GM12878 (cell line): ENCODE results near the gene BCR. TPM values are rescaled to one million over a fixed set of nuclear protein-coding genes. Genes with fewer than 3 reads are reported as not detected.
A peak's percentile ranks its signal among the peaks of the same experiment; 100 is the strongest.

Source experiments
- ATAC-seq: fragments of 200-7000 bp; cut with Tn5 transposase; 3 replicates; pipeline ENCODE4 v1.9.1; 2020; ENCODE audit warnings: mild to moderate bottlenecking, moderate library complexity
- BruUV-seq: library from RNA; stranded (reverse); fragments of 400-500 nt; replicated peaks from 2 replicates; lab custom pipeline; 2021; lab: Mats Ljungman, UMichigan
- CTCF ChIA-PET: fragments of 300-600 bp; sonication (Branson Sonifier 250); formaldehyde crosslinking; extraction: SDS; loops from one replicate; lab custom pipeline; 2021; ENCODE audit warnings: inconsistent platforms; lab: Yijun Ruan, JAX
- POLR2A ChIA-PET: fragments of 350-600 bp; formaldehyde crosslinking; extraction: SDS; loops from one replicate; lab custom pipeline; 2021; ENCODE audit warnings: inconsistent platforms; lab: Charles Lee
- RAD21 ChIA-PET: fragments of 300-600 bp; sonication (Branson Sonifier 250); formaldehyde crosslinking; loops from one replicate; lab custom pipeline; 2023; ENCODE audit warnings: antibody characterized with exemption; ENCODE audit not compliant: unreplicated experiment; lab: Charles Lee
- SMC1A ChIA-PET: fragments of 300-600 bp; sonication (Branson Sonifier 250); formaldehyde crosslinking; loops from one replicate; lab custom pipeline; 2023; ENCODE audit not compliant: unreplicated experiment, uncharacterized antibody; lab: Charles Lee
- DNase-seq: peaks from one replicate; pipeline ENCODE4 v3.0.0-alpha.2; 2011; ENCODE audit warnings: low read depth, low spot score
- FAIRE-seq: peaks from 3 replicates; lab custom pipeline; 2011; peaks lifted over from hg19 to GRCh38; lab: Jason Lieb, UNC
- H2AFZ ChIP-seq: 2 replicates; pipeline ENCODE4 v1.6.0; 2011; ENCODE audit warnings: low read depth, low read length, control low read depth; ENCODE audit not compliant: control insufficient read depth
- H3K27ac ChIP-seq: 2 replicates; pipeline ENCODE4 v1.5.1; 2011; ENCODE audit warnings: control low read depth; ENCODE audit not compliant: control insufficient read depth, insufficient read depth
- H3K27me3 ChIP-seq, 2 experiments: replicated peaks in 1 of 2; 2 replicates each; pipeline versions ENCODE4 v1.6.0 to v1.6.1; 2011; ENCODE audit warnings: low read length in 1 of 2; ENCODE audit not compliant: control insufficient read depth in 2 of 2, insufficient read depth in 2 of 2
- H3K36me3 ChIP-seq, 2 experiments: 2 replicates each; pipeline ENCODE4 v1.5.1; 2011; ENCODE audit warnings: low read length in 1 of 2; ENCODE audit not compliant: control insufficient read depth in 2 of 2, insufficient read depth in 2 of 2
- H3K4me1 ChIP-seq: 2 replicates; pipeline ENCODE4 v1.6.1; 2011; ENCODE audit warnings: mild to moderate bottlenecking, low read length, moderate library complexity, mixed read lengths; ENCODE audit not compliant: control insufficient read depth, insufficient read depth
- H3K4me2 ChIP-seq: 2 replicates; pipeline ENCODE4 v1.6.0; 2011; ENCODE audit warnings: control low read depth; ENCODE audit not compliant: control insufficient read depth, insufficient read depth
- H3K4me3 ChIP-seq: fragments of 200-600 bp; sonication (generic); 2 replicates; pipeline ENCODE4 v1.5.1; 2016
- H3K79me2 ChIP-seq: 2 replicates; pipeline ENCODE4 v1.6.0; 2011; ENCODE audit warnings: low read length; ENCODE audit not compliant: control insufficient read depth, insufficient read depth
- H3K9ac ChIP-seq: 2 replicates; pipeline ENCODE4 v1.8.0; 2011; ENCODE audit warnings: low read length, control low read depth, mixed read lengths; ENCODE audit not compliant: control insufficient read depth, insufficient read depth
- H3K9me3 ChIP-seq: replicated peaks from 3 replicates; pipeline ENCODE4 v1.5.1; 2011; ENCODE audit warnings: mild to moderate bottlenecking, low read length; ENCODE audit not compliant: control insufficient read depth, insufficient read depth
- H4K20me1 ChIP-seq: 2 replicates; pipeline ENCODE4 v1.6.0; 2011; ENCODE audit not compliant: control insufficient read depth, insufficient read depth
- CHD2 ChIP-seq: IDR thresholded peaks from 2 replicates; pipeline ENCODE4 v1.6.1; 2011; ENCODE audit warnings: low read depth, low read length, improper control_type of control experiment, borderline replicate concordance
- CREM ChIP-seq: IDR thresholded peaks from 2 replicates; pipeline ENCODE4 v1.6.1; 2014; ENCODE audit warnings: antibody characterized with exemption, low read depth
- DPF2 ChIP-seq: fragments of 450-650 bp; IDR thresholded peaks from 2 replicates; pipeline ENCODE4 v1.6.1; 2017; ENCODE audit warnings: mild to moderate bottlenecking
- MLLT1 ChIP-seq: fragments of 450-650 bp; IDR thresholded peaks from 2 replicates; pipeline ENCODE4 v1.6.1; 2016; ENCODE audit warnings: mild to moderate bottlenecking
- PAX8 ChIP-seq: fragments of 450-650 bp; IDR thresholded peaks from 2 replicates; pipeline ENCODE4 v1.6.1; 2017; ENCODE audit warnings: mild to moderate bottlenecking, moderate library complexity
- POLR2AphosphoS2 ChIP-seq: IDR thresholded peaks from 2 replicates; pipeline ENCODE4 v1.6.1; 2011; ENCODE audit warnings: low read depth, mild to moderate bottlenecking, low read length, improper control_type of control experiment, moderate library complexity
- RB1 ChIP-seq: fragments of 450-650 bp; formaldehyde crosslinking; IDR thresholded peaks from 2 replicates; pipeline ENCODE4 v1.6.1; 2017; ENCODE audit warnings: mild to moderate bottlenecking, borderline replicate concordance
- RFX5 ChIP-seq: IDR thresholded peaks from 2 replicates; pipeline ENCODE4 v1.6.1; 2011; ENCODE audit warnings: low read depth, low read length, improper control_type of control experiment
- TAF1 ChIP-seq: IDR thresholded peaks from 2 replicates; pipeline ENCODE4 v1.6.1; 2011; ENCODE audit warnings: mild to moderate bottlenecking, low read depth, low read length, borderline replicate concordance
- TARDBP ChIP-seq: IDR thresholded peaks from 2 replicates; pipeline ENCODE4 v1.6.1; 2016; ENCODE audit warnings: borderline replicate concordance
- TCF12 ChIP-seq: IDR thresholded peaks from 2 replicates; pipeline ENCODE4 v1.6.1; 2011; ENCODE audit warnings: low read depth, mild to moderate bottlenecking, low read length
- WRNIP1 ChIP-seq: IDR thresholded peaks from 2 replicates; pipeline ENCODE4 v1.6.1; 2011; ENCODE audit warnings: low read depth, low read length, improper control_type of control experiment, borderline replicate concordance
- YBX1 ChIP-seq: fragments of 450-650 bp; IDR thresholded peaks from 2 replicates; pipeline ENCODE4 v1.6.1; 2016; ENCODE audit warnings: antibody characterized with exemption
- ZZZ3 ChIP-seq: IDR thresholded peaks from 2 replicates; pipeline ENCODE4 v1.6.1; 2011; ENCODE audit warnings: low read depth; ENCODE audit not compliant: control insufficient read depth, insufficient read length
- WGBS: methylation state at CpG from one replicate; pipeline ENCODE4 v1.1.6; 2016; ENCODE audit warnings: low lambda C conversion rate; ENCODE audit not compliant: insufficient replicate concordance, insufficient coverage; ENCODE audit errors: missing lambda C conversion rate; 5-methylcytosine and 5-hydroxymethylcytosine counted together
- in situ Hi-C: fragments of 300-500 bp; cut with MboI; formaldehyde crosslinking; loops from 9 replicates; pipeline ENCODE4 v1.14.3; 2018; ENCODE audit warnings: mixed read lengths
- intact Hi-C: fragments of 100-400 bp; cut with micrococcal nuclease; formaldehyde crosslinking; loops from one replicate; pipeline ENCODE4 v1.14.2; 2022; ENCODE audit not compliant: unreplicated experiment
- polyA plus RNA-seq, 11 experiments: library from polyadenylated mRNA; depleted of rRNA in 4 of 11; unstranded in 6 of 11; stranded (reverse) in 5 of 11; fragments of >200 nt; fragmentation: Nextera tagmentation in 4 of 11; fragmentation: Illumina TruSeq in 1 of 11; extraction: Ambion mirVana in 4 of 11; extraction: Trizol in 1 of 11; gene quantifications; 1 replicate in 1 of 11; 2 replicates in 10 of 11; pipeline versions ENCODE4 v1.2.1 to v1.2.3, GENCODE V29; 2011 to 2016; ENCODE audit warnings: inconsistent platforms in 2 of 11, missing spikeins in 2 of 11, low read depth in 1 of 11
- total RNA-seq, 4 experiments: library from RNA; depleted of rRNA in 3 of 4; stranded (reverse); fragments of >200 nt in 3 of 4; fragmentation: Illumina TruSeq in 1 of 4; extraction: Trizol in 1 of 4; gene quantifications; 2 replicates each; pipeline versions ENCODE4 v1.2.1 to v1.2.3, GENCODE V29; 2013 to 2021
- TF ChIP-seq, protein P1 (sequence below): fragments of 450-650 bp; IDR thresholded peaks from 2 replicates; pipeline ENCODE4 v1.6.1; 2017; ENCODE audit warnings: mild to moderate bottlenecking

The BCR gene
- total and polyA plus RNA-seq, 10 of the 15 experiments (the other 5 are each of a cell fraction or from before 2014, with no cell fraction given), result 1.7 to 64.7 (median 18.4) TPM

DNA sequence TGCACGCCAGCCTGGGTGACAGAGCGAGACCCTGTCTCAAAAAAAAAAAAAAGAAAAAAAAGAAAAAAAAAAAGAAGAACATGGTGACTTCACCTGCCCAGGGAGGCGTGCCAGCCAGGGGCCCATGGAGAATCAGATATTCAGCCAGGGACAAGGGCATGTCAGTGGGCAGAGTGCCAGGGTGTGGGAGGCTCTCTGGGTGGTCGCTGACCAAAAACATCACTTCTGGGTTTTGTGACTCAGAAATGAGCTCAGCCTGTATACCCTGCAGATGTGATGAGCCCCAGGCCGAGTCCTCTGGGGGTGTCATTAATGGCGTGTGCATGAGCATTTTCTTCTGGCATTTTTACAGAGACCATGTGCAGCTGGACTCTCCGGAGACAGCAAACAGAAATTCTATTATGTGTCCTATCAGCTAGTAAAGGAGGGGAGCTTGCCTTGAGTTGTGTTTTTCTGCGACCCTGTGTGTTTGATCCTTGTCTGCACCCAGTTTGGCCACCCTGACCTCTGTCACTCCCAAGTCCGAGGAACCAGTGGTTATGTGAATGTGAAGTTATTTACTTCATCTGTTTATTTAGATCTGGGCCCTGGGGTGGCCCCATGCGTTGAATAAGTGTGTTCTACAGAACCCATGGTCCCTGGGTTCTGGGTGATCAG lies 53.6 kb downstream of the BCR start (continued):
- no peak for TF ChIP-seq TAF1
- no peak for TF ChIP-seq ZZZ3
- no peak for TF ChIP-seq TARDBP
- peak; percentile 8; the same call in 1 of the 2 replicates for TF ChIP-seq CREM
- TF ChIP-seq MLLT1, result no peak
- no peak for TF ChIP-seq TCF12
- TF ChIP-seq, all 136 proteins: peak for 3

- TF ChIP-seq PAX8 (no peak), WRNIP1 (no peak), DPF2 (no peak), RFX5 (no peak), POLR2AphosphoS2 (no peak), CHD2 (no peak), YBX1 (no peak), RB1 (no peak)
- TF ChIP-seq, protein P1, sequence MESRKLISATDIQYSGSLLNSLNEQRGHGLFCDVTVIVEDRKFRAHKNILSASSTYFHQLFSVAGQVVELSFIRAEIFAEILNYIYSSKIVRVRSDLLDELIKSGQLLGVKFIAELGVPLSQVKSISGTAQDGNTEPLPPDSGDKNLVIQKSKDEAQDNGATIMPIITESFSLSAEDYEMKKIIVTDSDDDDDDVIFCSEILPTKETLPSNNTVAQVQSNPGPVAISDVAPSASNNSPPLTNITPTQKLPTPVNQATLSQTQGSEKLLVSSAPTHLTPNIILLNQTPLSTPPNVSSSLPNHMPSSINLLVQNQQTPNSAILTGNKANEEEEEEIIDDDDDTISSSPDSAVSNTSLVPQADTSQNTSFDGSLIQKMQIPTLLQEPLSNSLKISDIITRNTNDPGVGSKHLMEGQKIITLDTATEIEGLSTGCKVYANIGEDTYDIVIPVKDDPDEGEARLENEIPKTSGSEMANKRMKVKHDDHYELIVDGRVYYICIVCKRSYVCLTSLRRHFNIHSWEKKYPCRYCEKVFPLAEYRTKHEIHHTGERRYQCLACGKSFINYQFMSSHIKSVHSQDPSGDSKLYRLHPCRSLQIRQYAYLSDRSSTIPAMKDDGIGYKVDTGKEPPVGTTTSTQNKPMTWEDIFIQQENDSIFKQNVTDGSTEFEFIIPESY, result no peak
- TF ChIP-seq, all 136 proteins: peak for 0
- SMC1A ChIA-PET, result no interaction called here
Observed at GRCh38 chr22:23234409-23235161, 54.3 kb downstream of the BCR start.

More at GRCh38 chr22:23234409-23235161, 54.3 kb downstream of the BCR start:
- Histone ChIP-seq H3K36me3 (peaks cover 0 to 3% of the 10 kb centered on the region in 2 experiments; a peak in 2 of 4 replicates), H3K9me3 (no peaks in the 10 kb centered on the region; the same call in 2 of the 3 replicates), H3K4me2 (no peak overlapping the region), H3K27me3 (no peaks in the 10 kb centered on the region), H3K4me1 (peaks cover 16% of the 10 kb centered on the region), H4K20me1 (no peaks in the 10 kb centered on the region), H3K9ac (no peak overlapping the region), H3K4me3 (no peak overlapping the region), H3K27ac (no peak overlapping the region), H2AFZ (no peak overlapping the region), H3K79me2 (peaks cover 16% of the 10 kb centered on the region)
- RAD21 ChIA-PET, result no interaction called here
- intact Hi-C loops (no loop called here), in situ Hi-C loops (no loop called here)
- ATAC-seq (peak; percentile 35; the same call in 1 of the 3 replicates), FAIRE-seq (no peak), DNase-seq (no peak)
- BruUV-seq, result no TSS peak
- WGBS, result 84% methylated on average over 19 of the region's 19 CpGs
- POLR2A ChIA-PET, result interaction anchor here (0.7 kb wide), 1 partner anchor 87 kb away, joined by 3 read pairs; no protein-coding TSS in a partner anchor
- CTCF ChIA-PET, result interaction anchor here (0.8 to 1.4 kb wide), 3 partner anchors 14 to 54 kb away, joined by 3 to 5 read pairs (median 4); partner anchors contain the start of gene BCR
